Measurements from ENCODE around the gene UGT1A6.

Gene UGT1A6

DNA sequence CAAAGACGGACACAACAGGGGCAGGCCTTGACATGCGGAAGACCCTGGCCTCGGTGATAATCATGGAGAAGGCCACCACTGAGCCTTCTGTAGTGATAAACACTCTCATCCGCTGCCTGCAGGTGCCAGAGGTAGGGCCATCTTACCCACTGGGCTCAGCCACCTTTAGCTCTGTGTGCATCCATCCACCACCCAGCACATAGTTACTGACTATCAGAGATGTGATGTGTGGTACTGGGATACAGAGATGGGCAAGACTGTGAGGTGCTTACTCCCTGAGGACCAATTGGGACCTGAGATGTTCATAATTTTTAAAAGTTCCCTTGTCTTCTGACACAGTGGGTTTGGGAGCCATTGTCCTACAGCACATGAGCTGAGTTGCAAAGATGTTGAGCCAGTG, 87.0 kb downstream of the UGT1A6 start:
- TF ChIP-seq, protein P1, sequence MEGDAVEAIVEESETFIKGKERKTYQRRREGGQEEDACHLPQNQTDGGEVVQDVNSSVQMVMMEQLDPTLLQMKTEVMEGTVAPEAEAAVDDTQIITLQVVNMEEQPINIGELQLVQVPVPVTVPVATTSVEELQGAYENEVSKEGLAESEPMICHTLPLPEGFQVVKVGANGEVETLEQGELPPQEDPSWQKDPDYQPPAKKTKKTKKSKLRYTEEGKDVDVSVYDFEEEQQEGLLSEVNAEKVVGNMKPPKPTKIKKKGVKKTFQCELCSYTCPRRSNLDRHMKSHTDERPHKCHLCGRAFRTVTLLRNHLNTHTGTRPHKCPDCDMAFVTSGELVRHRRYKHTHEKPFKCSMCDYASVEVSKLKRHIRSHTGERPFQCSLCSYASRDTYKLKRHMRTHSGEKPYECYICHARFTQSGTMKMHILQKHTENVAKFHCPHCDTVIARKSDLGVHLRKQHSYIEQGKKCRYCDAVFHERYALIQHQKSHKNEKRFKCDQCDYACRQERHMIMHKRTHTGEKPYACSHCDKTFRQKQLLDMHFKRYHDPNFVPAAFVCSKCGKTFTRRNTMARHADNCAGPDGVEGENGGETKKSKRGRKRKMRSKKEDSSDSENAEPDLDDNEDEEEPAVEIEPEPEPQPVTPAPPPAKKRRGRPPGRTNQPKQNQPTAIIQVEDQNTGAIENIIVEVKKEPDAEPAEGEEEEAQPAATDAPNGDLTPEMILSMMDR (IDR thresholded peaks at IDR 0.05; ENCODE audit: low read length, missing control alignments): no peak
- DNase-seq (ENCODE audit: low read depth): no peak
- no peak overlapping the region for H3K4me3 ChIP-seq (replicated peaks; ENCODE audit: low read depth, low read length)

GRCh38 chr2:233780771-233781170, 88.1 kb downstream of the UGT1A6 start:
- TF ChIP-seq, protein P1 (IDR thresholded peaks at IDR 0.05; ENCODE audit: low read length, missing control alignments): no peak
- H3K4me3 ChIP-seq (replicated peaks; ENCODE audit: low read depth, low read length): no peak overlapping the region
- DNase-seq (ENCODE audit: low read depth): no peak

- DNase-seq (ENCODE audit: low read depth): no peak
- no peak overlapping the region for H3K4me3 ChIP-seq (replicated peaks; ENCODE audit: low read depth, low read length)
- TF ChIP-seq, protein P1 (IDR thresholded peaks at IDR 0.05; ENCODE audit: low read length, missing control alignments): no peak
Measured at GRCh38 chr2:233789554-233789953, 96.9 kb downstream of the UGT1A6 start.

DNA sequence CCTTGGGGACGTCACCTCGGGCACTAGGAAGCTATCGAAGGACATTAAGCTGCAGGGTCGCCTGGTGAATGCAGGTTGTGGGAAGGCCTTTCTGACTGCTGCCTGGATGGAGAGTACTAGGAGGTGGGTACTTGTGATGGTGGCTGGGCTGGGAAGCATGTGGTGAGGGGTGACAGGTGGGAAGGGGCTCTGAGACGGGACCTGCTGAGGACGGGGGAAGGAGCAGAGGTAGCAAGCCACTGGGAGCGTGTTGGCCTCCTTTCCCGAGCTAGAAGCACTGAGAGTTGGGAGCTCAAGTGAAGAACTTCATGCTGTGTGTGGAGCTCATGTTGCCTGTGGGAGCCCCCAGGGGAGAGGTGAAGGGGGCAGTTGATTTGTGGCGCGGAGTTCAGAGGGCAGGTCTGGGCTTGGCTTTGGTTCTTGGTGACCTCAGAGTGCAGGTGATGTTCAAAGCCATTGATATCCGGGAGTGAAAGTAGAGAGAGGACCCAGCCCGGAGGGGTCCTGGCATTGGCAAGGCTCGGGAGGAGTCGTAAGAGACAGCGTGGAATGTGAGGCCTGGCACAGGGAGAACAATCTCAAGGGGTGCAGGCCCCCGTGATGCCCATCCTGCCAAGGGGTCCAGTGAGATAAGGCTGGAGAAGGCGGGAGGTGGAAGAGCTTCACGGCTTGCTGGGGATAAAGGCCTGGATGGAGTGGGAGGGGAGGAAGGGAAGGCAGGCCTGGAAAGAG, 98.6 kb downstream of the UGT1A6 start:
- no peak overlapping the region for H3K4me3 ChIP-seq (replicated peaks; ENCODE audit: low read depth, low read length)
- DNase-seq (ENCODE audit: low read depth): no peak
- TF ChIP-seq, protein P1 (IDR thresholded peaks at IDR 0.05; ENCODE audit: low read length, missing control alignments): no peak

- no peak overlapping the region for H3K4me3 ChIP-seq (replicated peaks; ENCODE audit: low read depth, low read length)
- DNase-seq (ENCODE audit: low read depth): no peak
- TF ChIP-seq, protein P1 (IDR thresholded peaks at IDR 0.05; ENCODE audit: low read length, missing control alignments): no peak
Measured at GRCh38 chr2:233791883-233792329, 99.2 kb downstream of the UGT1A6 start.

- no peak for DNase-seq (ENCODE audit: low read depth)
- H3K4me3 ChIP-seq (replicated peaks; ENCODE audit: low read depth, low read length): no peak overlapping the region
- TF ChIP-seq, protein P1 (IDR thresholded peaks at IDR 0.05; ENCODE audit: low read length, missing control alignments): no peak
Measured at GRCh38 chr2:233792720-233793119, 100.0 kb downstream of the UGT1A6 start.

Data from fibroblast of pulmonary artery (primary cell).